G401 (cell line): ENCODE data around the gene PARD6G. TPM values are rescaled to one million over a fixed set of nuclear protein-coding genes. Genes with fewer than 3 reads are reported as not detected.
"Not testable (repeated sequence)": the region's sequence is repeated elsewhere in the genome, so short reads cannot be mapped to it uniquely, and the experiment has no call there.

ENCODE experiments used
- DNase-seq: peaks from one replicate; pipeline ENCODE4 v3.0.0-alpha.2; 2015; ENCODE audit warnings: low spot score
- in situ Hi-C: cut with HindIII; loops from 2 replicates; pipeline ENCODE4 v1.10.0; 2016; ENCODE audit warnings: low sequenced_read_pairs, mixed read lengths
- total RNA-seq: library from RNA; depleted of rRNA; stranded (reverse); fragments of >200 nt; shearing (Covaris generic); gene quantifications from 2 replicates; pipeline ENCODE4 v1.2.3, GENCODE V29; 2014; rRNA removed

The PARD6G gene, protein sequence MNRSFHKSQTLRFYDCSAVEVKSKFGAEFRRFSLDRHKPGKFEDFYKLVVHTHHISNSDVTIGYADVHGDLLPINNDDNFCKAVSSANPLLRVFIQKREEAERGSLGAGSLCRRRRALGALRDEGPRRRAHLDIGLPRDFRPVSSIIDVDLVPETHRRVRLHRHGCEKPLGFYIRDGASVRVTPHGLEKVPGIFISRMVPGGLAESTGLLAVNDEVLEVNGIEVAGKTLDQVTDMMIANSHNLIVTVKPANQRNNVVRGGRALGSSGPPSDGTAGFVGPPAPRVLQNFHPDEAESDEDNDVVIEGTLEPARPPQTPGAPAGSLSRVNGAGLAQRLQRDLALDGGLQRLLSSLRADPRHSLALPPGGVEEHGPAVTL
- total RNA-seq, result 8.3 and 9.2 TPM in 2 replicates

GRCh38 chr18:80247393-80247841 lies at the start of gene PARD6G:
TSS of gene PARD6G (minus strand) at chr18:80247514. CDS start at chr18:80247348, 166 bp downstream.
- in situ Hi-C loops, result no loop called here
- DNase-seq, result peak; percentile 85

- DNase-seq, in situ Hi-C loops: not testable (repeated sequence)
These were observed 15.1 kb upstream of the PARD6G start for GRCh38 chr18:80262241-80263033.

- in situ Hi-C loops, result no loop called here
- no peak for DNase-seq
These were observed 12.3 kb upstream of the PARD6G start for GRCh38 chr18:80259610-80260009.

DNA sequence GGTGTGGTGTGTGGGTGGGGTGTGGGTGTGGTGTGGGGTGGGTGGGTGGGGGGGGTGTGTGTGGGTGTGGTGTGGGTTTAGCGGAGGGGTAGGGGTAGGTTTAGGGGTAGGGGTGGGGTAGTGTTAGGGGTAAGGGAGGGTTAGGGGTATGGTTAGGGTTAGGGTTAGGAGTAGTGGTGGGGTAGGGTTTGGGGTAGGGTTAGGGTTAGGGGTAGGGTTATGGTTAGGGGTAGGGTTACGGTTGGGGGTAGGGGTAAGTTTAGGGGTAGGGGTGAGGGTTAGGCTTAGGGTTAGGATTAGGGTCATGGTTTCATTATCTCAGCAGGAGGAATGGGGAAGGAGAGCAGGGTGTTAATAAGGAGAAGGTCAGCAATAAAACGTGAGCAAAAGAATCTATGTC lies 11.3 kb upstream of the PARD6G start:
- in situ Hi-C loops, result no loop called here

DNA sequence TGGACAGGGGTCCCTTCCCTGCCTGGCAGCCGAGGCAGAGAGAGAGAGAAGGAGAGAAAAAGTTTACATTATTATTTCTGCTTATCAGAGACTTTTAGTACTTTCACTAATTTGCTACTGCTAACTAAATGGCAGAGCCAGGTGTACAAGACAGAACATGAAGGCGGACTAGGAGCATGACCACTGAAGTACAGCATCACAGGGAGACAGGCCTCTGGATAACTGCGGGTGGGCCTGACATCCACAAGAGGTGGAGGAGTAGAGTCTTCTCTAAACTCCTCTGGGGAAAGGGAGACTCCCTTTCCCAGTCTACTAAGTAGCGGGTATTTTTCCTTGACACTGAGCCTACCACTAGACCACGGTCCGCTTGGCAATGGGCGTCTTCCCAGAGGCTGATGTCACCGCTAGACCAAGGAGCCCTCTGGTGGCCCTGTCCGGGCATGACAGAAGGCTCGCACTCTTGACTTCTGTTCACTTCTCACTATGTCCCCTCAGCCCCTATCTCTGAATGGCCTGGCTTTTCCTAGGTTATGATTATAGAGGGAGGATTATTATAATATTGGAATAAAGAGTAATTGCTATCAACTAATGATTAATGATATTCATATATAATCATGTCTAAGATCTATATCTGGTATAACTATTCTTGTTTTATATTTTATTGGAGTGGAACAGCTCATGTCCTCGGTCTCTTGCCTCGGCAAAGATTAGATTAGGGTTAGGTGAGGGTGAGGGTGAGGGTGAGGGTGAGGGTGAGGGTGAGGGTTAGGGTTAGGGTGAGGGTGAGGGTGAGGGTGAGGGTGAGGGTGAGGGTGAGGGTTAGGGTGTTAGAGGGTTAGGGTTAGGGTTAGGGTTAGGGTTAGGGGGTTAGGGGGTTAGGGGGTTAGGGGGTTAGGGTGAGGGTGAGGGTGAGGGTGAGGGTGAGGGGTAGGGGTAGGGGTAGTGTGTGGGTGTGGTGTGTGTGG lies 10.5 kb upstream of the PARD6G start:
- in situ Hi-C loops, result not testable (repeated sequence)
- DNase-seq, result peak; percentile 71

More for the DNA sequence above, 11.3 kb upstream of the PARD6G start:
- no peak for DNase-seq

- in situ Hi-C loops, result no loop called here
- no peak for DNase-seq
These were observed 7.7 kb upstream of the PARD6G start for GRCh38 chr18:80254971-80255500.

- no peak for DNase-seq
- in situ Hi-C loops, result no loop called here
These were observed 6.7 kb upstream of the PARD6G start for GRCh38 chr18:80253871-80254492.

DNA sequence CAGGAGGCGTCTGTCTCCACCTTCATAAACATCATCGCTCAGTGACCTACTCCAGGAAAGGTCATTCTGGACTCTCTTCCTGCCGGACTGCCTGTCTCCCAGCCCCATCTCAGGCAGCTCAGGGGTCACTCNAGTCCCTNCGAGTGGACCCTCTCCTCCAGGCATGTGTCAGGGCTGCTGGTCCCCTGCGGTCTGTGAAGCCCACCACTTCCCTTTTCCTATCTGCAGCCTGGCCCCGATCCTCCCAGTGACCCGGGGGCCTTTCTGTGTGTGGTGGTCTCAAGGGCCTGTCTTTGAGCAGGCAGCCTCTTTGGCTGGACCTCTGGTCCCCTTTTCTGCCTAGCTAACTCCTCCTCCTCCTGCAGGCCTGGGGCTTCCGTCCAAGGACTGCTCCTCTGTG lies 5.9 kb upstream of the PARD6G start:
- in situ Hi-C loops, result no loop called here
- no peak for DNase-seq

GRCh38 chr18:80252136-80252535 lies 4.8 kb upstream of the PARD6G start:
- in situ Hi-C loops, result no loop called here
- DNase-seq, result no peak

GRCh38 chr18:80251700-80252099 lies 4.4 kb upstream of the PARD6G start:
- DNase-seq, result no peak
- in situ Hi-C loops, result no loop called here

DNA sequence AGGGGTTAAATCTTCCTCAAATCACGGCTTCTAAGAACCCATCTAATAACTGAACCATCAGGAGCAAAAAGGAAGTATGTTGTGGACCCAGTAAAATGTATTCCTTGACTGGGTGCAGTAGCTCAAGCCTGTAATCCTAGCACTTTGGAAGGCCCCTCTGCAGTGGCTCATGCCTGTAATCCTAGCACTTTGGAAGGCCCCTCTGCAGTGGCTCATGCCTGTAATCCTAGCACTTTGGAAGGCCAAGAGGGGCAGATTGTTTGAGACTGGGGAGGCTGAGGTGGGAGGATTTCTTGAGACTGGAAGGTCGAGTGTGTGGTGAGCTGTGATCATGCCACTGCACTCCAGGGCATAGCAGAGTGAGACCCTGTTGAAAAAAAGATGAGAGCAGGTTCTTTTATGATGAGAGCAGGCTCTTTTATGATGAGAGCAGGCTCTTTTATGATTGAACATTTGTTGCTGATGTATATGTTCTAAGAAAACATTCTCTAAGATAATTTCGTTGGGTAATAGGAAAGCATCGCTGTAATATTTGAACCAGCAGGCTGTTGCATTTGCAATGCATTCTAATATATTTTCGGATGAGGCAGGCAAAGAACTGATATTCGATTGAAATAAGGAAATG lies 3.5 kb upstream of the PARD6G start:
- in situ Hi-C loops, result no loop called here
- DNase-seq, result no peak

- in situ Hi-C loops, result no loop called here
- DNase-seq, result no peak
These were observed 2.1 kb upstream of the PARD6G start for GRCh38 chr18:80249217-80250093.

DNA sequence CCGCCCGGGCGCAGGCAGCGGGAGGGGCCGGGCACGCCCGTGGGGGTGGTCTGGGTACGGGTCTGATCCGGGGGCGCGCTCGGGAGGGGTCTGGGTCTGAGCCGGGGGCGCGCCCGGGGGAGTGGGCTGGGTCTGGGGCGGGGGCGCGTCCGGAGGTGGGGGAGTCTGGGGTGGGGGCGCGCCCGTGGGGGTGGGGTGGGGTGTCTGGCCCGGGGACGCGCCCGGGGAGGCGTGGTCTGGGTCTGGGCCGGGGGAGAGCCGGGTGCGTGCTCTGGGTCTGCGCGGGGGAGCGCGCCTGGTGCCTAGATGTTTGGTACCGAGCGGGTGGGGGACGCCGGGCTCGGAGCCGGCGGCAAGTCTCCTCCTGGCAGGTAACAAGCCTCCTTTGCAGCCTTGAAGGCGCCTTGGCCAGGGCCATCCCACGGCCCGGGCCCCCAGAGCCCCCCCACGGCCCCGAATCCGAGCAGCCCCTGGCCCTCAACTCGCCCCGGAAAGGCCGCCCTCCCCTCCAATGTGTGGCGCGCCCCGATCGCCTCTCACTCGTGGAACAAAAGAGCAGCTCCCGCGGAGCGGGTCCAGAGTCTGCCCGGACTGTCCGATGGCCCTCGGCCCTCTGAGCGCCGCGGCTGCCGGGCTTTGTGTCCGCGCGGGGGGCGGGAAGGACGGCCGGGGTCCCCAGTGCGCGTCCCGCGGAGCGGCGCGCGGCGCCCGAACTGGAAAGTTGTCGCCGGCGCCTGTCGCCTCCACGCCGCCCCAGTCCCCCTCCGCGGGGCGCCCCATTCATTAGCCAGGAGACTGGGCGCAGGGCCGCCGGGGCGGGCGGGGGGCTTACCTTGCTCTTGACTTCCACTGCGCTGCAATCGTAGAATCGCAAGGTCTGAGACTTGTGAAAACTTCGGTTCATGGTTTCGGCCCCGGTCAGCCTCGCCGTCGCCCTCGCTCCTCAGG lies 595 bp downstream of the PARD6G start:
- peak; percentile 15 for DNase-seq
- in situ Hi-C loops, result no loop called here

DNA sequence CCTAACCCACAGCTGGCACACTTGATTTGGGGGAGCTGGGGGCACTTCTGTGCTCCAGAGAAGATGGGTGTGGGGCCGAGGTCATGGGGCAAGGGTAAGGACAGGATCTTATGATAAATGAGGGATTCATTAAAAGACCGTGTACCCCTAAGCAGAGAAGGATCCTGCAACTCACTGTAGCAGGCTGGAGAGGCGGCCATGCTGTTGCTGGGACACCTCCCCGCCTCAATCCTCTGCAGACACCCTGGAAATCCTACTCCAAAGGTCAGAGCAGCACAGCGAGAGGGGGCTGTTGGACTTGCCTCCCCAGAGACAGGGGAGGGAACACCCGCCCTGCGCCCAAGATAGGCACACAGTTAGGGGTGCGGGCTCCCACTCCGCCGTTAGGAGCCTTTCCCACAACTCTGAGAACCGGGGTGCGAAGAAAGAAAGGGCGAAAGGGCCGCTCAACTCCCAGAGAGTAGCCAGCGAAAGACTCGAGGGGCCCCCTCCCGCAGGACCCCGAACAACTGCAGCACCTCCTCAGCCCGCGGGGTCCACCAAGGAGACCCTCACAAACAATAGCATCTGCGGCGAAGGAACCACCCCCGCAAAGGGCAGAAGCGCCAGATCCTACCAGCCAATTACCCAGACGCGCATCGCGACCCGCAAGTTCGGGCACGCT lies 1.4 kb downstream of the PARD6G start:
- no peak for DNase-seq

GRCh38 chr18:80244956-80245730 lies 2.2 kb downstream of the PARD6G start:
- DNase-seq, result no peak

More for the DNA sequence above, 1.4 kb downstream of the PARD6G start:
- in situ Hi-C loops, result no loop called here

More at GRCh38 chr18:80244956-80245730, 2.2 kb downstream of the PARD6G start:
- in situ Hi-C loops, result no loop called here
